Mesenchymal stem cell (in vitro differentiated cells and primary cell): ENCODE measurements around the gene AHDC1.

ENCODE experiments used
- DNase-seq: peaks from one replicate; pipeline ENCODE4 v3.0.0-alpha.2; 2013
- H2AFZ ChIP-seq: one replicate; pipeline ENCODE4 v1.6.1; 2013; ENCODE audit warnings: low read depth, mild to moderate bottlenecking, control low read depth, inconsistent platforms, low read length, moderate library complexity
- H2AK5ac ChIP-seq: 2 replicates; pipeline ENCODE4 v1.6.1; 2013; ENCODE audit warnings: low read length, moderate library complexity, mild to moderate bottlenecking, inconsistent platforms; ENCODE audit not compliant: severe bottlenecking
- H2BK120ac ChIP-seq: one replicate; pipeline ENCODE4 v1.6.1; 2013; ENCODE audit warnings: low read depth, mild to moderate bottlenecking, inconsistent platforms, low read length, moderate library complexity
- H2BK12ac ChIP-seq, 2 experiments: one replicate each; pipeline ENCODE4 v1.6.1; 2013; ENCODE audit warnings: inconsistent platforms in 2 of 2, low read length in 2 of 2, mild to moderate bottlenecking in 2 of 2, moderate library complexity in 2 of 2, control low read depth in 1 of 2
- H2BK15ac ChIP-seq: one replicate; pipeline ENCODE4 v1.6.1; 2013; ENCODE audit warnings: mild to moderate bottlenecking, low read depth, inconsistent platforms; ENCODE audit not compliant: poor library complexity, severe bottlenecking
- H2BK5ac ChIP-seq: 2 replicates; pipeline ENCODE4 v1.6.1; 2013; ENCODE audit warnings: low read depth, mild to moderate bottlenecking, low read length, control low read depth, inconsistent platforms; ENCODE audit not compliant: poor library complexity, severe bottlenecking
- H3K14ac ChIP-seq, 2 experiments: one replicate each; pipeline ENCODE4 v1.6.1; 2013; ENCODE audit warnings: inconsistent platforms in 2 of 2, low read length in 2 of 2, control low read depth in 1 of 2, mild to moderate bottlenecking in 1 of 2, moderate library complexity in 1 of 2
- H3K18ac ChIP-seq, 2 experiments: one replicate each; pipeline ENCODE4 v1.6.1; 2013; ENCODE audit warnings: inconsistent platforms in 2 of 2, low read length in 2 of 2, control low read depth in 1 of 2, low read depth in 1 of 2, mild to moderate bottlenecking in 1 of 2
- H3K23ac ChIP-seq, 2 experiments: one replicate each; pipeline ENCODE4 v1.6.1; 2013; ENCODE audit warnings: inconsistent platforms in 2 of 2, low read length in 2 of 2, mild to moderate bottlenecking in 2 of 2, moderate library complexity in 2 of 2, control low read depth in 1 of 2
- H3K27ac ChIP-seq: 2 replicates; pipeline ENCODE4 v1.5.1; 2013; ENCODE audit warnings: mild to moderate bottlenecking, moderate library complexity, low read length, control low read depth, inconsistent platforms; ENCODE audit not compliant: poor library complexity, severe bottlenecking
- H3K27me3 ChIP-seq, 2 experiments: 2 replicates each; pipeline versions ENCODE4 v1.6.1 to v1.7.0; 2013; ENCODE audit warnings: low read length in 2 of 2, mild to moderate bottlenecking in 2 of 2, moderate library complexity in 2 of 2, control low read depth in 1 of 2, inconsistent platforms in 1 of 2; ENCODE audit not compliant: control insufficient read depth in 1 of 2, insufficient read depth in 1 of 2
- H3K36me3 ChIP-seq, 2 experiments: 2 replicates each; pipeline versions ENCODE4 v1.6.1 to v1.7.0; 2013; ENCODE audit warnings: low read length in 2 of 2, control low read depth in 1 of 2, inconsistent platforms in 1 of 2, low read depth in 1 of 2, mild to moderate bottlenecking in 1 of 2; ENCODE audit not compliant: insufficient read depth in 2 of 2, control insufficient read depth in 1 of 2
- H3K4ac ChIP-seq, 2 experiments: one replicate each; pipeline ENCODE4 v1.6.1; 2013; ENCODE audit warnings: inconsistent platforms in 2 of 2, low read length in 2 of 2, mild to moderate bottlenecking in 2 of 2, moderate library complexity in 2 of 2, control low read depth in 1 of 2, low read depth in 1 of 2
- H3K4me1 ChIP-seq: 2 replicates; pipeline ENCODE4 v1.6.1; 2013; ENCODE audit warnings: low read depth, low read length, control low read depth; ENCODE audit not compliant: control insufficient read depth, insufficient read depth
- H3K4me2 ChIP-seq: 2 replicates; pipeline ENCODE4 v1.6.1; 2013; ENCODE audit warnings: low read length, mild to moderate bottlenecking, inconsistent platforms; ENCODE audit not compliant: poor library complexity, severe bottlenecking
- H3K4me3 ChIP-seq, 2 experiments: 2 replicates each; pipeline versions ENCODE4 v1.5.1 to v1.7.0; 2013; ENCODE audit warnings: low read length in 2 of 2, mild to moderate bottlenecking in 2 of 2, control low read depth in 1 of 2, low read depth in 1 of 2; ENCODE audit not compliant: insufficient read depth in 1 of 2
- H3K79me1 ChIP-seq: replicated peaks from 2 replicates; pipeline ENCODE4 v1.6.1; 2013; ENCODE audit warnings: mild to moderate bottlenecking, control low read depth, low read length, inconsistent platforms; ENCODE audit not compliant: poor library complexity, severe bottlenecking
- H3K9ac ChIP-seq: 2 replicates; pipeline ENCODE4 v1.7.0; 2013; ENCODE audit warnings: mild to moderate bottlenecking, low read length, moderate library complexity
- H3K9me3 ChIP-seq: 2 replicates; pipeline ENCODE4 v1.7.0; 2013; ENCODE audit warnings: mild to moderate bottlenecking, low read length; ENCODE audit not compliant: control insufficient read depth
- H4K8ac ChIP-seq: one replicate; pipeline ENCODE4 v1.6.1; 2013; ENCODE audit warnings: inconsistent platforms, mild to moderate bottlenecking, low read length, moderate library complexity
- H4K91ac ChIP-seq: one replicate; pipeline ENCODE4 v1.6.1; 2013; ENCODE audit warnings: mild to moderate bottlenecking, low read length, inconsistent platforms
- WGBS: methylation state at CpG from one replicate; pipeline ENCODE4 v1.1.7; 2013; ENCODE audit warnings: mixed read lengths; 5-methylcytosine and 5-hydroxymethylcytosine counted together

The AHDC1 gene

DNA sequence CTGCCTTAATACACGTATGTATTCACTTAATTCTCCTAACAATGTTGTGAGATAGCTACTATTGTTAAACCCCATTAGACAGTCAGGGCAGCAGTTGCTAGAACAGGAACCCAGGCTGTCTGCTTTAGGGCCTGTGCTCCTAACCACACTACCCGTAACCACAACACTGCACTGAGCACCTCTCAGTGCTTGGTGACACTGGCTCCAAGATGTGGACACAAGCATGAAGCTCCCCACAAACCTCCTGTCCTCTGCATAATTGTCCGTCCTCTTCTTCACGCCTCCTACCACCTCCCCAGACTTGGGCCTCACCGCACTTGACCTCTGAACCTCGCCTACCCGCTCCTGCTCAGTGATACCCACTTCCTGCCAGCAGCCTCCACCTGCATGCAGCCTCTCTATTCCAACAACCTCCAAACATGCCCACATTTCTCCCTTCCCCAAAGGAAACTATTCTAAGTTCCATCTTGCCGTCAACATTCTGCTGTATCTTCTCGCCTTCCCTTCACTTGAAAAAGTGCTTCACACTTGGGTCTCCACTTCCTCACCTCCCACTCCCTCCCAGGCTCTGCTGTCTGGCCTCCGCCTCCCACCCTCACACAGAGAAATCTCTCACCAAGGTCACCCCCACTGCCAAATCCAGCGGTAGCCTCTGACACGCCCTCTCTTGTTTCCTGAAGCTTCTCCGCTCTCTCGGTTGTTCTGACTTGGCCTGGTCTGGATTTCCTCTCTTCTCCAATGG is 14.6 kb upstream of the AHDC1 start:
- no peak overlapping the region for H4K91ac ChIP-seq
- DNase-seq, result no peak
- H2AK5ac ChIP-seq, result no peak overlapping the region
- H3K4ac ChIP-seq, result no peak overlapping the region
- H3K4me2 ChIP-seq, result no peak overlapping the region
- peak overlapping the region in 1 of 2 experiments; percentile 70 for H3K14ac ChIP-seq
- no peak overlapping the region for H3K9ac ChIP-seq
- H2BK12ac ChIP-seq, result no peak overlapping the region
- H2BK120ac ChIP-seq, result no peak overlapping the region
- no peaks in the 10 kb centered on the region for H3K79me1 ChIP-seq
- H3K27me3 ChIP-seq, result peaks cover 26 to 28% of the 10 kb centered on the region in 2 experiments
- no peak overlapping the region for H3K23ac ChIP-seq
- H3K18ac ChIP-seq, result no peak overlapping the region
- H2BK5ac ChIP-seq, result no peak overlapping the region
- H4K8ac ChIP-seq, result no peak overlapping the region
- H3K4me3 ChIP-seq, result no peak overlapping the region
- no peaks in the 10 kb centered on the region for H3K36me3 ChIP-seq
- H3K4me1 ChIP-seq, result peaks cover 5% of the 10 kb centered on the region
- no peak overlapping the region for H3K27ac ChIP-seq
- no peaks in the 10 kb centered on the region for H3K9me3 ChIP-seq
- WGBS, result 83% methylated on average over 14 of the region's 14 CpGs
- no peak overlapping the region for H2AFZ ChIP-seq
- H2BK15ac ChIP-seq, result no peak overlapping the region

DNA sequence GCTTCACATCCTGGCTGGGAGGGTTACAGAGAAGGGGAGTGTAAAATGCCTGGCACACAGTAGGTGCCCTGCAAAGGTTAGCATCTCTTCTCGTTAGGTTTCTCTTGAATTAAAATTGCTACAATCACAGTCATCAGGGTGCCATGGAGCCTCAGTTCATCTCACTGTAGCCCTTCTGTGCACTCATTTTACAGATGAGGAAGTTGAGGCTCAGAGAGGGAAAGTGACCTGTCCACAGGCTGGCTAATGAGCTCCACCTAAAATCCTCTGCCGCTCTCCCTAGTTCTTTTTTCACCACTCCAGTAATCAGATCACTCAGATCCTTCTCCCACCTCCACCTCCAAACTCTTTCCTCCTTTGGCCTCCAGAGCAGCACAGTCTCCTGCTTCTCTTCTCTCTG is 13.5 kb upstream of the AHDC1 start:
- WGBS, result 100% methylated on average over 1 of the region's 2 CpGs
- Histone ChIP-seq H3K4me3 (no peak overlapping the region), H2BK12ac (no peak overlapping the region), H3K27ac (no peak overlapping the region), H3K4ac (no peak overlapping the region), H3K4me2 (no peak overlapping the region), H3K23ac (no peak overlapping the region), H3K14ac (no peak overlapping the region), H4K8ac (no peak overlapping the region), H2AK5ac (no peak overlapping the region), H3K27me3 (peaks cover 33 to 34% of the 10 kb centered on the region in 2 experiments), H3K36me3 (no peaks in the 10 kb centered on the region), H3K9ac (no peak overlapping the region), H3K79me1 (no peaks in the 10 kb centered on the region), H3K4me1 (peaks cover 5% of the 10 kb centered on the region), H2BK120ac (no peak overlapping the region), H3K18ac (no peak overlapping the region), H2BK15ac (no peak overlapping the region), H4K91ac (no peak overlapping the region), H2AFZ (no peak overlapping the region), H3K9me3 (no peaks in the 10 kb centered on the region), H2BK5ac (no peak overlapping the region)
- no peak for DNase-seq

DNA sequence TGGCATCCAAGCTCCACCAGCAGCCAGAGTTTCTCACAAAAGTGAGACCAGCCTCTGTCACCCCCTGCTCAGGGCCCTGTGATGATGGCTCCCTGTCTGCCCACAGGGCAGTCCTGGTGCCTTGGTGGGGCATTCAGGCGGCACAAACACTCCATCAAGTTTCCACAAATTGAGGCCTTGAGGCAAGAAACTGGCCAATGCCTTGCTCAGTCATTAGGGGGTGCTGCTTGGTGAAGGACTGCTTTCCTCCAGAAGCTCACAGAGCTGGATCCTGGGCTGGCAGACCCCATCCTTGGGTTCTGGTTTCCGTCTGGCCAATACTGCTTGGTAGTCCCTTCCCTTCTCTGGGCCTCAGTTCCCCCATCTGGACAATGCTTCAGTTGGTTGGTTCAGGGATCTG is 12.5 kb upstream of the AHDC1 start:
- H2BK120ac ChIP-seq, result no peak overlapping the region
- no peak overlapping the region for H2AFZ ChIP-seq
- H3K14ac ChIP-seq, result no peak overlapping the region
- no peak overlapping the region for H3K9ac ChIP-seq
- H3K4me3 ChIP-seq, result no peak overlapping the region
- H3K4me2 ChIP-seq, result no peak overlapping the region
- H3K27me3 ChIP-seq, result peaks cover 37 to 44% of the 10 kb centered on the region in 2 experiments
- no peaks in the 10 kb centered on the region for H3K9me3 ChIP-seq
- no peak overlapping the region for H4K8ac ChIP-seq
- no peak overlapping the region for H2BK12ac ChIP-seq
- H3K36me3 ChIP-seq, result no peaks in the 10 kb centered on the region
- H3K79me1 ChIP-seq, result no peaks in the 10 kb centered on the region
- no peak overlapping the region for H3K4ac ChIP-seq
- H3K18ac ChIP-seq, result no peak overlapping the region
- no peak overlapping the region for H2BK15ac ChIP-seq
- H3K23ac ChIP-seq, result no peak overlapping the region
- H3K27ac ChIP-seq, result no peak overlapping the region
- H2BK5ac ChIP-seq, result no peak overlapping the region
- H4K91ac ChIP-seq, result no peak overlapping the region
- no peak for DNase-seq
- H2AK5ac ChIP-seq, result no peak overlapping the region
- 93% methylated on average over 2 of the region's 2 CpGs for WGBS
- H3K4me1 ChIP-seq, result peaks cover 3% of the 10 kb centered on the region

DNA sequence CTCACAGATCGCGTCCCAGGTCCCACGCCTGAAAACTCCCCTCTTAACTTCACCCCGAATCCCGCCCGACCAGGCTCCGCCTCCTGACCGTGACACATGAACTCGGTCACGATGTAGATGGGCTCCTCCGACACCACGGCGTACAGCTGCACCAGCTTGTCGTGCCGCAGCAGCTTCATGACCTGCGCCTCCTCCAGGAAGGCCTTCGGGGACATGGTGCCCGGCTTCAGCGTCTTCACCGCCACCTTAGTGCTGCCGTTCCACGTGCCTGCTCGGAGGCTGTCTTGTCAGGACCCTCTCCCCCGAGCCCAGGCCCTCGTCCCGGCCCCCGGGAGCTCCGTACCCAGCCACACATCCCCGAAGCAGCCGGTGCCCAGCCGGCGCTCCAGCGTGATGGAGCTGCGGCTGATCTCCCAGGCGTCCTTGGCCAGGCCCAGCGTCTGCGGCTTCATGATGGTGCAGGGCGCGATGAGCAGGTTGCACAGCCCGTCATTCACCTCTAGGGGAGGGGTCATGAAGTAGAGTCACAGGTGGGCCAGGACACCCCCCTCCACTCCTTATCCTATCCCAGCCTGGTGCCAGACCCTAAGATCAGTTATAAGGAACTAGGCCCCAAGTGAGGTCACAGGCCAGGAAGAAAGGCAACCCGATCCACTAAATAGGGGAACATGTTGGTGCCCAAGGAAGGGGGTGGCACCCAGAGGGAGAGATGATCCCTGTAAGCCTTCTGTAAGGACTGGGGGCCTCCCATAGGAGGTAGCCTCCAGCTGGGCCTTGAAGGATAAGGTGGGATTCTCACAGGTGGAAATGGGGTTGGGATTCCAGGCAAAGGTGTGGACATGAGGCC is 11.6 kb upstream of the AHDC1 start:
- Histone ChIP-seq H2AK5ac (no peak overlapping the region), H3K9me3 (no peaks in the 10 kb centered on the region), H3K4ac (no peak overlapping the region), H3K14ac (no peak overlapping the region), H3K27ac (no peak overlapping the region), H3K23ac (no peak overlapping the region), H2BK12ac (no peak overlapping the region), H3K36me3 (no peaks in the 10 kb centered on the region), H3K18ac (no peak overlapping the region), H3K4me1 (peaks cover 2% of the 10 kb centered on the region), H4K8ac (peak overlapping the region; percentile 43), H2BK5ac (no peak overlapping the region), H2AFZ (no peak overlapping the region), H2BK15ac (no peak overlapping the region), H3K79me1 (no peaks in the 10 kb centered on the region), H3K27me3 (peaks cover 46 to 52% of the 10 kb centered on the region in 2 experiments), H3K4me3 (no peak overlapping the region), H4K91ac (peak overlapping the region; percentile 7), H3K4me2 (no peak overlapping the region), H2BK120ac (no peak overlapping the region), H3K9ac (no peak overlapping the region)
- no peak for DNase-seq
- WGBS, result 47% methylated on average over 41 of the region's 41 CpGs
